ENCODE data around the gene DNASE1L2. TPM values are rescaled to one million over a fixed set of nuclear protein-coding genes. Genes with fewer than 3 reads are reported as not detected.
A peak's percentile ranks its signal among the peaks of the same experiment; 100 is the strongest.

The DNASE1L2 gene
- polyA plus RNA-seq, 3 donors: 1.1 TPM; not detected in 2

GRCh38 chr16:2250652-2251295, 14.5 kb downstream of the DNASE1L2 start:
- DNase-seq: no peak

More at GRCh38 chr16:2250652-2251295, 14.5 kb downstream of the DNASE1L2 start:
- H3K79me2 ChIP-seq (ENCODE audit: insufficient read depth, low read length): peaks cover 16% of the 10 kb centered on the region
- Mint-ChIP-seq H3K4me3 (peak overlapping the region; percentile 87 to 92), H3K4me1 (peaks cover 15% of the 10 kb centered on the region), H3K36me3 (peaks cover 31 to 56% of the 10 kb centered on the region in 2 donors), H3K9me3 (no peaks in the 10 kb centered on the region), H3K27me3 (ENCODE audit: low read depth in 3 of 3) (no peaks in the 10 kb centered on the region), H3K27ac (peak overlapping the region; percentile 76 to 92 (median 82))
- H3K4me3 ChIP-seq (replicated peaks in 1 of 3; ENCODE audit: low read depth in 2 of 3, low read length in 3 of 3): peak overlapping the region; percentile 62 to 85 (median 68)
- TF ChIP-seq CTCF (IDR thresholded peaks at IDR 0.05): no peak
- WGBS (ENCODE audit: insufficient coverage): 0% methylated on average over 23 of the region's 35 CpGs
- intact Hi-C loops (cut with micrococcal nuclease): loop anchor here in 1 of 2 donors (5.0 to 10.0 kb wide), 2 partner anchors 53 to 246 kb away; partner anchors contain the start of genes CASKIN1 and ZNF598
- peak overlapping the region; percentile 81 for H2AFZ ChIP-seq (ENCODE audit: insufficient read depth, low read depth, low read length, poor library complexity, severe bottlenecking)
- H3K27ac ChIP-seq (ENCODE audit: low read depth in 1 of 2, low read length in 2 of 2): peak overlapping the region; percentile 50 to 75
- H3K36me3 ChIP-seq (replicated peaks in 1 of 2; ENCODE audit: control insufficient read depth in 1 of 2, insufficient read depth in 2 of 2, low read length in 2 of 2): peaks cover 38 to 40% of the 10 kb centered on the region in 2 donors
- peak overlapping the region; percentile 69 for H3K9ac ChIP-seq (ENCODE audit: insufficient read depth, low read length, poor library complexity, severe bottlenecking)
- H3K4me2 ChIP-seq (replicated peaks; ENCODE audit: extremely low read depth, low read length, poor library complexity, severe bottlenecking): peak overlapping the region; percentile 77
- no peaks in the 10 kb centered on the region for H3K9me3 ChIP-seq (replicated peaks in 1 of 2; ENCODE audit: control insufficient read depth in 1 of 2, insufficient read depth in 1 of 2, low read length in 2 of 2)
- H3K27me3 ChIP-seq (ENCODE audit: control insufficient read depth in 2 of 2, insufficient read depth in 2 of 2, low read length in 2 of 2): no peaks in the 10 kb centered on the region
- peaks cover 6% of the 10 kb centered on the region for H4K20me1 ChIP-seq (ENCODE audit: insufficient read depth, low read length)
- H3K4me1 ChIP-seq (ENCODE audit: control insufficient read depth in 1 of 2, insufficient read depth in 2 of 2, low read length in 2 of 2): peaks cover 19 to 20% of the 10 kb centered on the region in 2 donors
